GM06990 (cell line): ENCODE measurements around the gene CRABP2.

ENCODE experiments used
- DNase-seq: peaks from one replicate; pipeline ENCODE4 v3.0.0-alpha.2; 2011; ENCODE audit not compliant: insufficient read length; ENCODE audit errors: extremely low read depth
- H3K27me3 ChIP-seq: replicated peaks from 2 replicates; pipeline ENCODE4 v1.6.0; 2011; ENCODE audit warnings: low read length; ENCODE audit not compliant: control insufficient read depth, insufficient read depth
- H3K36me3 ChIP-seq: 2 replicates; pipeline ENCODE4 v1.5.1; 2011; ENCODE audit warnings: low read length; ENCODE audit not compliant: control insufficient read depth, insufficient read depth
- H3K4me3 ChIP-seq: replicated peaks from 2 replicates; pipeline ENCODE4 v1.5.1; 2011; ENCODE audit warnings: low read depth, mild to moderate bottlenecking, control low read depth, low read length
- TF ChIP-seq, protein P1 (sequence below): IDR thresholded peaks from 2 replicates; pipeline ENCODE4 v1.5.1; 2011; ENCODE audit warnings: low read length, control low read depth, mild to moderate bottlenecking, inconsistent platforms; ENCODE audit not compliant: insufficient read depth, poor library complexity, severe bottlenecking

The CRABP2 gene

DNA sequence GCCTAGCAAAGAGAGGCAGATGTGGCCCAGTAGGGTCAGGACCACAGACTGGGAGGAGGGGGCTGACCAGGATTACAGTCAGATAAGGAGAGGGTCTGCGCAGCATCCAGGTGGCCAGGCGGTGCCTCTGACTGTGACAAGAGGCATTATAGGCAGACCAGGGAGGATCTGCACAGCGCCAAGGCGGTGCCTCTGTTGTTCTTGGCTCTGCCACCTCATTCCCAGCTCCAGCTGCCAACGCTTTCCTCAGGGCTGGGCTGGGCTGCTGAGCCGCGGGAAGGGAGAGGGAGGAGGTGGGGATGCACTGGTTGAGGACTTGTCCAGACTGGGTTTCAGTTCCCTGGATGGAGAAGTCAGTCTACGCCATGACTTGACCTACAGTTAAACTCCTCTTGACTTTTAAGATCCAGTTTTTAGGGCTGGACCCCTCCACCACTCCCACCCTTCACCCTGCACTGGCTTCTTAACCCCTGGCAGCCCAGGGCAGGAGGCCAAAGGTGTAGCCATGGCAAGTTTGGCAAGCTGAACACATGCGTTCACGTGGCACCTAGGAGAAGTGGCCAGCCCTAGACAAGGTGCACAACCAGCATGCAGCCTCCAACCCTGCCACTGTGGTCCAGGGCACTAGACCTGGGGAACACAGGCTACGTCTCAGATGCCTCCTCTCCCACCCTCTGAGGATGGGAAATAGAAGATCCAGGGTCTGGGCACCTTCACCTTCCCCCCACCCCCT, 4.5 kb upstream of the CRABP2 start:
- H3K4me3 ChIP-seq, result no peak overlapping the region
- no peaks in the 10 kb centered on the region; the same call in 1 of the 2 replicates for H3K36me3 ChIP-seq
- no peak for DNase-seq
- TF ChIP-seq, protein P1, sequence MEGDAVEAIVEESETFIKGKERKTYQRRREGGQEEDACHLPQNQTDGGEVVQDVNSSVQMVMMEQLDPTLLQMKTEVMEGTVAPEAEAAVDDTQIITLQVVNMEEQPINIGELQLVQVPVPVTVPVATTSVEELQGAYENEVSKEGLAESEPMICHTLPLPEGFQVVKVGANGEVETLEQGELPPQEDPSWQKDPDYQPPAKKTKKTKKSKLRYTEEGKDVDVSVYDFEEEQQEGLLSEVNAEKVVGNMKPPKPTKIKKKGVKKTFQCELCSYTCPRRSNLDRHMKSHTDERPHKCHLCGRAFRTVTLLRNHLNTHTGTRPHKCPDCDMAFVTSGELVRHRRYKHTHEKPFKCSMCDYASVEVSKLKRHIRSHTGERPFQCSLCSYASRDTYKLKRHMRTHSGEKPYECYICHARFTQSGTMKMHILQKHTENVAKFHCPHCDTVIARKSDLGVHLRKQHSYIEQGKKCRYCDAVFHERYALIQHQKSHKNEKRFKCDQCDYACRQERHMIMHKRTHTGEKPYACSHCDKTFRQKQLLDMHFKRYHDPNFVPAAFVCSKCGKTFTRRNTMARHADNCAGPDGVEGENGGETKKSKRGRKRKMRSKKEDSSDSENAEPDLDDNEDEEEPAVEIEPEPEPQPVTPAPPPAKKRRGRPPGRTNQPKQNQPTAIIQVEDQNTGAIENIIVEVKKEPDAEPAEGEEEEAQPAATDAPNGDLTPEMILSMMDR, result no peak
- H3K27me3 ChIP-seq, result no peaks in the 10 kb centered on the region; the same call in 1 of the 2 replicates

DNA sequence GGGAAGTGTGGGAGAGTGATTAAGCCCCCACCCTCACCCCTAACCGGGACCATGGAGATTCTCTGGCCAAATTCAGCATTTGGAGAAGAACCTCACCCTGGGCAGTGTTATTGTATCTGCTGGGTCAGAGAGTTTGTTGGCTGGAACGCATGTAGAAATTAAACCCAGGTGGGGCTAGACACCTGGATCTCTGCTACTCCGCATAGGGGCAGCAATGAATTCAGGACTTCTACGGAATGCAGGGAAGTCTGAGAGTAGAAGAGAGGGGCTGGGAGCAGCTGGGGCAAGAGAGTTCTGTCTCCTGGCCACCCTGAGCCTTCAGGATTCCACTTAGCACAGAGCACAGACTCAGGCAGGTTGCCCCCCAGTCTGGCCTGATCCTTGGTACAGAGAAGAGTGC, 3.6 kb upstream of the CRABP2 start:
- no peaks in the 10 kb centered on the region; the same call in 1 of the 2 replicates for H3K36me3 ChIP-seq
- TF ChIP-seq, protein P1, result no peak
- H3K4me3 ChIP-seq, result no peak overlapping the region
- H3K27me3 ChIP-seq, result no peaks in the 10 kb centered on the region; the same call in 1 of the 2 replicates
- no peak for DNase-seq

DNA sequence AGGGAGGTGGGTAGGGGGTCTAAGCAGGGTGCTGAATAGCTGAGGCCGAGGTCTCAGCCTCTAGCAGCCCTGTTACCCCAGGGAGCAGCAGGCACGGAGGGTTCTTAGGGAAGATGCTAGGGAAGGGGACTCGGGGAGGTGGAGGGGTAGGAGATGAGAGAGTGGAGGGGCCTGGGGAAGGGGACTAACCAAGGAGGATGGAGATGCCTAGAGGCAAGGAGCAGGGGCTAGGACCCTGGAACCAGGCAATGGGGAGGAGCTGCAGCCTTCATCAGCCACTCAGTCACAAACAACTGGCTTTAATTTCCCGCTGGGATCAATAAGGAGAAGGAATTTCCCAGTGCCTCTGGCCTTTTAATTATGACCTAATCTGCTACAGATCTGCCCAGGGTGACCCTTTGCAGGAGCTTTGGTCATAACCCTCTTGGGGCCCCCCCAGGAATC, 2.9 kb upstream of the CRABP2 start:
- H3K27me3 ChIP-seq, result no peaks in the 10 kb centered on the region; the same call in 1 of the 2 replicates
- no peak for DNase-seq
- no peak overlapping the region for H3K4me3 ChIP-seq
- TF ChIP-seq, protein P1, result no peak
- H3K36me3 ChIP-seq, result no peaks in the 10 kb centered on the region; the same call in 1 of the 2 replicates

GRCh38 chr1:156707417-156708217, 2.2 kb upstream of the CRABP2 start:
- Histone ChIP-seq H3K4me3 (no peak overlapping the region), H3K36me3 (no peaks in the 10 kb centered on the region; the same call in 1 of the 2 replicates), H3K27me3 (no peaks in the 10 kb centered on the region; the same call in 1 of the 2 replicates)
- no peak for DNase-seq
- TF ChIP-seq, protein P1, result no peak

GRCh38 chr1:156706657-156707416, 1.5 kb upstream of the CRABP2 start:
- TF ChIP-seq, protein P1, result no peak
- no peaks in the 10 kb centered on the region for H3K36me3 ChIP-seq
- no peaks in the 10 kb centered on the region; the same call in 1 of the 2 replicates for H3K27me3 ChIP-seq
- DNase-seq, result no peak
- peak overlapping the region; percentile 49 for H3K4me3 ChIP-seq
